ENCODE data around the gene ZNF366.

GRCh38 chr5:72541501-72542225 lies 34.5 kb upstream of the ZNF366 start:
- TF ChIP-seq EZH2 (IDR thresholded peaks at IDR 0.05; ENCODE audit: insufficient read depth, poor library complexity, severe bottlenecking) = no peak
- no peak for TF ChIP-seq EZH2phosphoT487 (IDR thresholded peaks at IDR 0.05; ENCODE audit: insufficient read depth, low read depth)
